Cardiac atrium fibroblast (primary cell): Measurements from ENCODE around the gene GTF2H1. TPM values are rescaled to one million over a fixed set of nuclear protein-coding genes. Genes with fewer than 3 reads are reported as not detected.

Experiments
- total RNA-seq: library from RNA; depleted of rRNA; stranded (reverse); fragments of >200 nt; gene quantifications from 2 replicates; pipeline ENCODE4 v1.2.3, GENCODE V29; 2015

Gene GTF2H1
- 51.3 and 66.4 TPM in 2 replicates for total RNA-seq

DNA sequence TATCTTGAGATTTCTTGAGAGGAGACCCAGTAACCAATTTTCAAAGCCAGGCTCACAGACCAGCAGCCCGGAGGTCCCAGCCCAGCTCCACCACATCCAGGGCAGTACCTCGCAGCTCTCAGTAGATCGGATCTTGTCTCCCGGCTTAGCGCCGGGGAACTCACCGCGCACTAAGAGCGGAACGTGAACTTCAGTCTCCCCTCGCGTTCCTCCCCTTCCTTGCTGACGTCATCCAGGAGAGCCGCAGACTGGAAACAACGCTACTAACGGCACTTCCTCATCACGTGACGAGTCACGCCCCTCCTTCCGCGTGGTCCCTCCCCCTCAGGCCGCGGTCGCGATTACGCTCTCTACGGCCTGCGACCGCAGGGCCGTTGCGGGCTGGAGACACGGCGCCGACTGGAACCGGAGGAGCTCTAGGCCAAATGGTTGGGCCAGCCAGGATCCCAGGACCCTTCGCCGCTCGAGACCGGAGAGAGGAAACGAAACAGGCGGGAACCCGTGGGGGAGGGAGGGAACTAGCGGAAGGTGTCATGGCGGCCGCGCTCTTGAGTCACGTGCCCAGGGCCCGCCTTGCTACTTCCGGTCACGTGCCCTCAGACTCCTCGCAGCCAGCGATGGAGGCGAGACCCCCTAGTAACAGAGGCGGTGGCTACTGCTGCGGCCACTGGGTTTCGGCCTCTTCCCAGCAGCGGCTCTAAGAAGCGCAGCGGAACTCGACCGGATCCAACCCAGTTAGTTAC lies at the start of gene GTF2H1, which contains the start of gene HPS5:
Gene GTF2H1, plus strand, starts transcription at position 599 of the 743 bp plus-strand sequence. CDS start 10,508 bp downstream, outside the sequence.
Gene HPS5, minus strand, starts transcription at position 172 of the 743 bp plus-strand sequence. CDS start 4,282 bp downstream, outside the sequence.

DNA sequence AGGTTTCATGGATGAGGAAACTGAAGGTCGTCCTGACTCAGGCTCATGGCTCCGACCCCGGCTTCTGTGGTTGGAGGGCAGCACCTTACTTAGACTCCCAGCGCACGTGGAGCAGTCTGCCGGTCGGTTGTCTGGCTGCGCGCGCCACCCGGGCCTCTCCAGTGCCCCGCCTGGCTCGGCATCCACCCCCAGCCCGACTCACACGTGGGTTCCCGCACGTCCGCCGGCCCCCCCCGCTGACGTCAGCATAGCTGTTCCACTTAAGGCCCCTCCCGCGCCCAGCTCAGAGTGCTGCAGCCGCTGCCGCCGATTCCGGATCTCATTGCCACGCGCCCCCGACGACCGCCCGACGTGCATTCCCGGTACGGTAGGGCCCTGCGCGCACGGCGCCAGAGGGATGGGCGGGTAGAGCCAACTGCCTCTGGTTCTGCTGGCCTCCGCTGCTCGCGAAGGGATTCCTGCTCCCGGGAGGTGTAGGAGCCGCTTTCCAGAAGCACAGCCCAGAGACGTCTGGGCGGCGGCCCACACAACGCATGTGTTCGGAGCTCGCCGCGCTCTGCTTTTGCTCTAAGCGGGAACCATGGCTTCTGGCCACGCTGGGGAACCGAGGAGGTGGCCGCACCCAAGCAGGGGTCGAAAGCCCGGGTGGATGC lies 72.0 kb downstream of the GTF2H1 start, which contains the start of gene LDHA:
Gene LDHA, plus strand, starts transcription at position 289 of the 653 bp plus-strand sequence. CDS start 2,280 bp downstream, outside the sequence.

Other genes with a start within 250 kb of the GTF2H1 start
- gene SAAL1, start 216.5 kb upstream of the GTF2H1 start, total RNA-seq: 14.3 and 19.4 TPM in 2 replicates
- gene MRGPRX3, start 190.0 kb upstream of the GTF2H1 start, total RNA-seq: not detected in 2 replicates
- gene MRGPRX4, start 149.7 kb upstream of the GTF2H1 start, total RNA-seq: not detected in 2 replicates
- gene SAA4, start 85.8 kb upstream of the GTF2H1 start, total RNA-seq: not detected in 2 replicates
- gene SAA2, start 73.9 kb upstream of the GTF2H1 start, total RNA-seq: 6.8 TPM in 1 of 2 replicates, not detected in the other
- 31.8 TPM in 1 of 2 replicates, not detected in the other for gene SAA1, start 56.3 kb upstream of the GTF2H1 start, total RNA-seq
- gene HPS5, start 427 bp upstream of the GTF2H1 start, total RNA-seq: 34.7 and 37.9 TPM in 2 replicates
- gene LDHA, start 72.0 kb downstream of the GTF2H1 start, total RNA-seq: 1,968 and 2,018 TPM in 2 replicates
- gene LDHC, start 89.8 kb downstream of the GTF2H1 start, total RNA-seq: not detected in 2 replicates
- gene LDHAL6A, start 133.3 kb downstream of the GTF2H1 start, total RNA-seq: not detected in 2 replicates
- 90.9 and 120 TPM in 2 replicates for gene TSG101, start 204.4 kb downstream of the GTF2H1 start, total RNA-seq